ENCODE results near the gene SLC8A1. TPM values are rescaled to one million over a fixed set of nuclear protein-coding genes. Genes with fewer than 3 reads are reported as not detected.

Gene SLC8A1
- total and polyA plus RNA-seq, 2 donors from 2014 or later: 12.9 to 33.9 TPM

DNA sequence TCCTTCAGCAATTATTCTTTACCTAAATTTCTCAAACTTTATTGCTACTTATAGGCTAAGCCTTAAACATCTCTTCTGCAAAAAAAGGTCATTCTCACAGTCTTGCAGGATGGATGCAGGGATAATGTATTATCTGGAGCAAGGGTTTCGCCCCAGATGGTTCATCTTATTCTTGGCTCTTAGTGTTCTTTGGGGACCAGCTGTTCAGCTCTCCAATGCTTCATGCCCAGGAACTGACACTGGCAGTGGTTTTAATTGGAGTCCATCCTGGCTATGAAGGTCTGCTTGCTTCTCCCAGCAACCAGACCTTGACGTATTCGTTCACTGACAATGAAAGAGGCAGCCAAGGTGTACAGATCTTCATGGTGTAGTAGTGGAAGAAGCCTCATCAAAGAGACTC lies 331.9 kb downstream of the SLC8A1 start:
- Histone ChIP-seq H3K4me3 (ENCODE audit: low read length in 3 of 3) (no peak overlapping the region), H3K27me3 (ENCODE audit: control insufficient read depth, insufficient read depth, low read length) (no peaks in the 10 kb centered on the region), H3K36me3 (ENCODE audit: control insufficient read depth in 2 of 3, insufficient read depth in 3 of 3, low read length in 3 of 3) (peaks cover 0 to 2% (median 0%) of the 10 kb centered on the region in 3 donors), H3K9me3 (ENCODE audit: control insufficient read depth in 2 of 3, insufficient read depth in 1 of 3, low read length in 3 of 3) (no peaks in the 10 kb centered on the region), H3K27ac (ENCODE audit: low read depth in 2 of 2, low read length in 2 of 2) (no peak overlapping the region), H3K9ac (ENCODE audit: low read length in 3 of 3) (no peak overlapping the region), H3K4me1 (ENCODE audit: control insufficient read depth in 2 of 3, insufficient read depth in 2 of 3, low read depth in 1 of 3, low read length in 3 of 3) (no peaks in the 10 kb centered on the region)
- intact Hi-C loops (cut with DNase I): no loop called here
- DNase-seq (no peak), FAIRE-seq (no peak)
- no peak for TF ChIP-seq CTCF (IDR thresholded peaks at IDR 0.05; ENCODE audit: borderline replicate concordance, extremely low read depth, insufficient read depth)

GRCh38 chr2:40118622-40119021 lies 333.3 kb downstream of the SLC8A1 start:
- no peak overlapping the region for H3K9ac ChIP-seq (ENCODE audit: low read length in 3 of 3)
- no peak for TF ChIP-seq CTCF (IDR thresholded peaks at IDR 0.05; ENCODE audit: borderline replicate concordance, extremely low read depth, insufficient read depth)
- DNase-seq (no peak), FAIRE-seq (no peak)
- no peak overlapping the region for H3K27ac ChIP-seq (ENCODE audit: low read depth in 2 of 2, low read length in 2 of 2)
- intact Hi-C loops (cut with DNase I): no loop called here
- H3K36me3 ChIP-seq (ENCODE audit: control insufficient read depth in 2 of 3, insufficient read depth in 3 of 3, low read length in 3 of 3): peaks cover 0 to 2% (median 0%) of the 10 kb centered on the region in 3 donors
- no peaks in the 10 kb centered on the region for H3K4me1 ChIP-seq (ENCODE audit: control insufficient read depth in 2 of 3, insufficient read depth in 2 of 3, low read depth in 1 of 3, low read length in 3 of 3)
- H3K27me3 ChIP-seq (ENCODE audit: control insufficient read depth, insufficient read depth, low read length): no peaks in the 10 kb centered on the region
- H3K4me3 ChIP-seq (ENCODE audit: low read length in 3 of 3): no peak overlapping the region
- H3K9me3 ChIP-seq (ENCODE audit: control insufficient read depth in 2 of 3, insufficient read depth in 1 of 3, low read length in 3 of 3): no peaks in the 10 kb centered on the region

DNA sequence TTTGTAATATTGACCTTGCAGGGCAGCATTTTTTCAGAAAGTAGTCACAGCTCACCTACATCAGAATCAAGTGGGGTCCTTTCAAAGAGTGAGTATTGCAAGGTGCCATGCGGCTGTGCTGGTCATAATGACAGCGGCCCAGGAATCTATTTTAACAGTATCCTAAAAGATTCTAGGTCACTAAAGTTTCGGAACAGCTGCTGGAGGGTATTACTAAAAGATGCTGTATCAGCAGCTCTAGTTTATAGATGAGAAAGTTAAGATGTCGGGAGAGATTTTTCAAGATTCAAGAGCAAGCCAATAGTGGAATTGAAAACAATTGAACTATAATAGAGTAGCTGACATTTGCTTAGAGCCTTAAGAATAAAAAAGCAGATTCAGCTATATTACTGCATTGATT lies 336.0 kb downstream of the SLC8A1 start:
- H3K9ac ChIP-seq (ENCODE audit: low read length in 3 of 3): no peak overlapping the region
- TF ChIP-seq CTCF (IDR thresholded peaks at IDR 0.05; ENCODE audit: borderline replicate concordance, extremely low read depth, insufficient read depth): no peak
- H3K27ac ChIP-seq (ENCODE audit: low read depth in 2 of 2, low read length in 2 of 2): no peak overlapping the region
- no peaks in the 10 kb centered on the region for H3K4me1 ChIP-seq (ENCODE audit: control insufficient read depth in 2 of 3, insufficient read depth in 2 of 3, low read depth in 1 of 3, low read length in 3 of 3)
- DNase-seq (no peak), FAIRE-seq (no peak)
- no peaks in the 10 kb centered on the region for H3K27me3 ChIP-seq (ENCODE audit: control insufficient read depth, insufficient read depth, low read length)
- intact Hi-C loops (cut with DNase I): no loop called here
- H3K9me3 ChIP-seq (ENCODE audit: control insufficient read depth in 2 of 3, insufficient read depth in 1 of 3, low read length in 3 of 3): no peaks in the 10 kb centered on the region
- peaks cover 0 to 2% (median 0%) of the 10 kb centered on the region in 3 donors for H3K36me3 ChIP-seq (ENCODE audit: control insufficient read depth in 2 of 3, insufficient read depth in 3 of 3, low read length in 3 of 3)
- H3K4me3 ChIP-seq (ENCODE audit: low read length in 3 of 3): no peak overlapping the region

- no peak for TF ChIP-seq CTCF (IDR thresholded peaks at IDR 0.05; ENCODE audit: borderline replicate concordance, extremely low read depth, insufficient read depth)
- FAIRE-seq (no peak), DNase-seq (no peak)
- Histone ChIP-seq H3K4me3 (ENCODE audit: low read length in 3 of 3) (no peak overlapping the region), H3K9me3 (ENCODE audit: control insufficient read depth in 2 of 3, insufficient read depth in 1 of 3, low read length in 3 of 3) (no peaks in the 10 kb centered on the region), H3K36me3 (ENCODE audit: control insufficient read depth in 2 of 3, insufficient read depth in 3 of 3, low read length in 3 of 3) (peaks cover 0 to 2% (median 0%) of the 10 kb centered on the region in 3 donors), H3K9ac (ENCODE audit: low read length in 3 of 3) (no peak overlapping the region), H3K27me3 (ENCODE audit: control insufficient read depth, insufficient read depth, low read length) (no peaks in the 10 kb centered on the region), H3K4me1 (ENCODE audit: control insufficient read depth in 2 of 3, insufficient read depth in 2 of 3, low read depth in 1 of 3, low read length in 3 of 3) (no peaks in the 10 kb centered on the region), H3K27ac (ENCODE audit: low read depth in 2 of 2, low read length in 2 of 2) (no peak overlapping the region)
- intact Hi-C loops (cut with DNase I): no loop called here
These were observed 336.5 kb downstream of the SLC8A1 start for GRCh38 chr2:40115348-40115747.

All from kidney (tissue), 14 donors.